ENCODE measurements around the gene SBF1. TPM values are rescaled to one million over a fixed set of nuclear protein-coding genes. Genes with fewer than 3 reads are reported as not detected.
"Not testable (repeated sequence)": the region's sequence is repeated elsewhere in the genome, so short reads cannot be mapped to it uniquely, and the experiment has no call there.

SBF1 gene
- total RNA-seq, 1 donor from 2014 or later, result 37.3 TPM

DNA sequence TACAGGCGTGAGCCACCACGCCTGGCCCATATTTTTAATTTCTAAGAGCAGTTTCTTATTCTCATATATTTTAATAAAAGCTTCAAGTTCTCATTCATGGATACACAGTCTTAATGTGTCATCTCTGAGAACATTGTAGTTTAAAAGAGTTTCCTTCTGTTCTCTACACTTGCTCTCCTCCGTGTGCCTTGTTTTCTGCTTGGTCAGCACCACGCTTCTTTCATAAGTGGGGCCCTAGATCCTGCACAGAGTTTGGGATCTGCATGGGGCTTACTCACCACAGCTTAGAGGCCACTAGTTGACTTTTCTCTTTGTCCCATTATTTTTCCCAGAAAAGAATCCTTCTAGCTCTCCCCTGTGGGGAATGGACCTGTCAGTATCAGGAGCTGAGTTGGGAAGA lies 72.9 kb downstream of the SBF1 start:
- Histone ChIP-seq H3K27ac (no peak overlapping the region), H3K4me1 (peaks cover 17% of the 10 kb centered on the region), H3K36me3 (peaks cover 0 to under 1% of the 10 kb centered on the region in 2 donors), H3K4me3 (no peak overlapping the region), H3K27me3 (no peaks in the 10 kb centered on the region), H3K9me3 (no peaks in the 10 kb centered on the region)
- TF ChIP-seq, protein P1, sequence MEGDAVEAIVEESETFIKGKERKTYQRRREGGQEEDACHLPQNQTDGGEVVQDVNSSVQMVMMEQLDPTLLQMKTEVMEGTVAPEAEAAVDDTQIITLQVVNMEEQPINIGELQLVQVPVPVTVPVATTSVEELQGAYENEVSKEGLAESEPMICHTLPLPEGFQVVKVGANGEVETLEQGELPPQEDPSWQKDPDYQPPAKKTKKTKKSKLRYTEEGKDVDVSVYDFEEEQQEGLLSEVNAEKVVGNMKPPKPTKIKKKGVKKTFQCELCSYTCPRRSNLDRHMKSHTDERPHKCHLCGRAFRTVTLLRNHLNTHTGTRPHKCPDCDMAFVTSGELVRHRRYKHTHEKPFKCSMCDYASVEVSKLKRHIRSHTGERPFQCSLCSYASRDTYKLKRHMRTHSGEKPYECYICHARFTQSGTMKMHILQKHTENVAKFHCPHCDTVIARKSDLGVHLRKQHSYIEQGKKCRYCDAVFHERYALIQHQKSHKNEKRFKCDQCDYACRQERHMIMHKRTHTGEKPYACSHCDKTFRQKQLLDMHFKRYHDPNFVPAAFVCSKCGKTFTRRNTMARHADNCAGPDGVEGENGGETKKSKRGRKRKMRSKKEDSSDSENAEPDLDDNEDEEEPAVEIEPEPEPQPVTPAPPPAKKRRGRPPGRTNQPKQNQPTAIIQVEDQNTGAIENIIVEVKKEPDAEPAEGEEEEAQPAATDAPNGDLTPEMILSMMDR (IDR thresholded peaks at IDR 0.05), result no peak
- TF ChIP-seq POLR2AphosphoS5 (IDR thresholded peaks at IDR 0.05; ENCODE audit: insufficient read depth in 1 of 2, low read depth in 1 of 2), result no peak
- TF ChIP-seq POLR2A (IDR thresholded peaks at IDR 0.05), result no peak
- intact Hi-C loops (cut with DNase I), result no loop called here
- no peak for DNase-seq (ENCODE audit: extremely low spot score in 2 of 2)

DNA sequence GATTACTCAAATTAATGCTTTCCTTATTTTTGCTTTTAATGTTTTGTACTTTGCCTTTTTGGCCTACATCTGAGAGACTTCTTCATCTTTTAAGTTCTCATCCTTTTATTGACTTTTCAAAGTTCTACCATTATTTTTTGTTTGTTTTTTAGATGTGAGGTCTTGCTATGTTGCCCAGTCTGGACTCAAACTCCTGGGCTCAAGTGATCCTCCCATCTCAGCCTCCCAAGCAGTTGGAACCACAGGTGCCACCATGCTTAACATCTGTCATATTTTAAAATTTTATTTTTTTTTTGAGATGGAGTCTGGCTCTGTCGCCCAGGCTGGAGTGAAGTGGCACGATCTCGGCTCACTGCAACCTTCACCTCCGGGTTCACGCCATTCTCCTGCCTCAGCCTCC lies 73.9 kb downstream of the SBF1 start:
- TF ChIP-seq POLR2A (IDR thresholded peaks at IDR 0.05) (no peak), POLR2AphosphoS5 (IDR thresholded peaks at IDR 0.05; ENCODE audit: insufficient read depth in 1 of 2, low read depth in 1 of 2) (no peak)
- Histone ChIP-seq H3K36me3 (peaks cover 0 to 5% of the 10 kb centered on the region in 2 donors), H3K27ac (no peak overlapping the region), H3K27me3 (no peaks in the 10 kb centered on the region), H3K9me3 (no peaks in the 10 kb centered on the region), H3K4me1 (peaks cover 17% of the 10 kb centered on the region), H3K4me3 (no peak overlapping the region)
- DNase-seq (ENCODE audit: extremely low spot score in 2 of 2), result no peak
- intact Hi-C loops (cut with DNase I), result no loop called here

DNA sequence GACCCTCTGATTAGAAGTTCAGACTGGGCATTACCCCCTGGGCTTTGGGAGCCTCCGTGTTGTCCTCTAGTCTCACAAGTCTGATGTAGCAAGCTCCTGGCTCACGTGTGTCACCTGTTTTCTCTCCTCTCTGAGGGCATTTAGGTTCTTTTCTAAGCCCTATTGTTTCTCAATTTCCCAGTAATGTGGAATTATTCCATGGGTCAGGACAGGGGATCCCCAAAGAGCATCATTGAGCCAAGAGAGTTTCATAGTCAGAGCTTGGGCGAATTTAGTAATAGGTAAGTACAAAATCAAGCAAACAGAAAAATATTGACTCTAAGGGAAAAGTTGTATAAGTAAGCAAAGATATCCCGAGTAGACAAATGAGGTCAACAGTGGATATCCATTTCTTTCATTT lies 74.4 kb downstream of the SBF1 start:
- no peak overlapping the region for H3K27ac ChIP-seq
- H3K9me3 ChIP-seq, result no peaks in the 10 kb centered on the region
- H3K27me3 ChIP-seq, result no peaks in the 10 kb centered on the region
- intact Hi-C loops (cut with DNase I), result no loop called here
- no peak for DNase-seq (ENCODE audit: extremely low spot score in 2 of 2)
- no peak overlapping the region for H3K4me3 ChIP-seq
- peaks cover 0 to 9% of the 10 kb centered on the region in 2 donors for H3K36me3 ChIP-seq
- H3K4me1 ChIP-seq, result peaks cover 17% of the 10 kb centered on the region
- TF ChIP-seq POLR2AphosphoS5 (IDR thresholded peaks at IDR 0.05; ENCODE audit: insufficient read depth in 1 of 2, low read depth in 1 of 2) (no peak), POLR2A (IDR thresholded peaks at IDR 0.05) (no peak)
- TF ChIP-seq, protein P1 (IDR thresholded peaks at IDR 0.05), result no peak

DNA sequence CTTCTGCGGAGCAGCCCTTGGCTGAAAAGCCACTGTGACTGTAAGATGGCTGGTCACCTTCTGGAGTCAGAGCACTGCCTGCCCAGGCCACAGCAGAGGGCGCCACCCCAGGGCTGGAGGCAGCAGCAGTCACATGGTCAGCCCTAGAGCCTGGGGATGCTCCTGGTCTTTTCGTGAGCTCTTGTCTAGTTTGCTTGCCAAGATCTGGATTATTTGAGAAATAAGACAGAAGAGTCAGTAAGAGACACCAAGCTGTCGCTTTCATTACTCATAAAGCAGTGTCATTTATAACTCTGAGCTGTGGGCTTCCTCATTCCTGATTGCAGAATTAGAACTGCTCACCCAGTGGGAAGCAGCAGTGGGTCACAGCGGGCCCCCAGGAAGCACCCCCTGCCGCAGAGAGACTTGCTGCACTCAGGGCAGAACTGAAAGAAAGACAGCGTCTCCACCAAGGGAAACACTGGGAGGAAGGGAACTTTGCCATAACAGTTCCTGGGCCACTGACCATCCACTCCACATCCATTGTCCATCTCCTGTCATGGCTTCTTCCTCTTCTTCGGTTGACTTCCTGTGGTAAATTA lies 75.0 kb downstream of the SBF1 start:
- DNase-seq (ENCODE audit: extremely low spot score in 2 of 2), result no peak
- peaks cover 17% of the 10 kb centered on the region for H3K4me1 ChIP-seq
- no peak for TF ChIP-seq POLR2AphosphoS5 (IDR thresholded peaks at IDR 0.05; ENCODE audit: insufficient read depth in 1 of 2, low read depth in 1 of 2)
- TF ChIP-seq, protein P1 (IDR thresholded peaks at IDR 0.05), result no peak
- TF ChIP-seq POLR2A (IDR thresholded peaks at IDR 0.05), result no peak
- H3K27me3 ChIP-seq, result no peaks in the 10 kb centered on the region
- intact Hi-C loops (cut with DNase I), result no loop called here
- no peak overlapping the region for H3K4me3 ChIP-seq
- peaks cover 0 to 10% of the 10 kb centered on the region in 2 donors for H3K36me3 ChIP-seq
- no peaks in the 10 kb centered on the region for H3K9me3 ChIP-seq
- H3K27ac ChIP-seq, result no peak overlapping the region

DNA sequence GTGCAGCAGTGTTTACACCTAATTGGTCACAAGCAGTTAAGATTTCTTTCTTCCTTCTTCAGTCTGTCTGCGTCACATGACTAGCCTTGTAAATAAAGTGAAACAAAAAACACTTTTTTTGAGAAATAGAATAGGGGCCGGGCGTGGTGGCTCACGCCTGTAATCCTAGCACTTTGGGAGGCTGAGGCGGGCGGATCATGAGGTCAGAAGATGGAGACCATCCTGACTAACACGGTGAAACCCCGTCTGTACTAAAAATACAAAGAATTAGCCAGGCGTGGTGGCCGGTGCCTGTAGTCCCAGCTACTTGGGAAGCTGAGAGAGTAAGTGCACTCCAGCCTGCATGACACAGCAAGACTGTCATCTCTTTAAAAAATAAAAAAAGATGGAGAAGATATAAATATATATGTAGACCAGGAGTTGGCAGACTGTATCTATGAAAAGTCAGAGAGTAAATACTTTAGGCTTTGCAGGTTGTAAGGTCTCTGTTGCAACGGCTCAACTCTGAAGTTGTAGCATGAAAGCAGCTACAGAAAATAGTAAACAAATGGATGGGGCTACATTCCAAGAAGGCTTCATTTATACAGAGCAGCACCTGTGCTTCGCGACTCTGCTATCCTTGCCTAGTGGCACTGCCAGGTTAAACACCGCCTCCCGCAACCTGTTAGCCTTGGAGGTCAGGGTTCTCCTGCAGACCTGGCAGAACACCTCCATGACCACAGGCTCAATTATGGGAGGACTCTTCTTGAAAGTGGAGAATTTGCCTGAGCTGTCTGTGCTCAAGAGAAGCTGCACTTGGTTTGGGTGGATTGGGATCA lies 75.8 kb downstream of the SBF1 start:
- Histone ChIP-seq H3K27me3 (no peaks in the 10 kb centered on the region), H3K9me3 (no peaks in the 10 kb centered on the region), H3K36me3 (peaks cover 0 to 14% of the 10 kb centered on the region in 2 donors), H3K27ac (no peak overlapping the region), H3K4me1 (peaks cover 17% of the 10 kb centered on the region), H3K4me3 (no peak overlapping the region)
- no peak for DNase-seq (ENCODE audit: extremely low spot score in 2 of 2)
- TF ChIP-seq POLR2AphosphoS5 (IDR thresholded peaks at IDR 0.05; ENCODE audit: insufficient read depth in 1 of 2, low read depth in 1 of 2) (no peak), POLR2A (IDR thresholded peaks at IDR 0.05) (no peak)
- TF ChIP-seq, protein P1 (IDR thresholded peaks at IDR 0.05), result no peak
- intact Hi-C loops (cut with DNase I), result no loop called here

DNA sequence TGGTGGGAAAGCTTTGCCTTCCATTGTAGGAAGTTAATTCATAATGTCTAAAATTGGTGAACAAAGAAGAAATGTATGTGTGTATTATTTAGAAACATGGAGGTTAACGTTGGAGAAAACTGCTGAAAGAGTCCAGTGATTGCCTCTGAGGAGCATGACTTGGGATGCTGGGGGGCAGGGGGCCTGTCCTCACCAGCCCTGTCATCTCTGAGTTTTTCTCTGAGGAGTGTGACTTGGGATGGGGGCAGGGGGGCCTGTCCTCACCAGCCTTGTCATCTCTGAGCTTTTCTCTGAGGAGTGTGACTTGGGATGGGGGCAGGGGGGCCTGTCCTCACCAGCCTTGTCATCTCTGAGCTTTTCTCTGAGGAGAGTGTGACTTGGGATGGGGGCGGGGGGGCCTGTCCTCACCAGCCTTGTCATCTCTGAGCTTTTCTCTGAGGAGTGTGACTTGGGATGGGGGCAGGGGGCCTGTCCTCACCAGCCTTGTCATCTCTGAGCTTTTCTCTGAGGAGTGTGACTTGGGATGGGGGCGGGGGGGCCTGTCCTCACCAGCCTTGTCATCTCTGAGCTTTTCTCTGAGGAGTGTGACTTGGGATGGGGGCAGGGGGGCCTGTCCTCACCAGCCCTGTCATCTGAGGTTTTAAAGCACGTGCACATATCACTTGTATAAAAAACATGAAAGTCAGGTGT lies 77.3 kb downstream of the SBF1 start:
- H3K9me3 ChIP-seq; intact Hi-C loops (cut with DNase I); H3K4me1 ChIP-seq; DNase-seq (ENCODE audit: extremely low spot score in 2 of 2); H3K4me3 ChIP-seq; H3K27ac ChIP-seq; H3K27me3 ChIP-seq: not testable (repeated sequence)
- H3K36me3 ChIP-seq, result peaks cover 0 to 17% of the 10 kb centered on the region in 2 donors

Measured in vagina (tissue), 2 donors.